Urinary bladder (tissue), 4 donors: ENCODE measurements around the gene ATP5F1B. TPM values are rescaled to one million over a fixed set of nuclear protein-coding genes. Genes with fewer than 3 reads are reported as not detected.
"Not testable (repeated sequence)": the region's sequence is repeated elsewhere in the genome, so short reads cannot be mapped to it uniquely, and the experiment has no call there.

ENCODE experiments used
- DNase-seq: peaks from one replicate; pipeline ENCODE4 v3.0.0-alpha.2; 2015; ENCODE audit errors: extremely low spot score
- H3K27ac ChIP-seq: one replicate; pipeline ENCODE4 v1.5.1; 2013; ENCODE audit warnings: low read depth, mild to moderate bottlenecking, moderate library complexity
- H3K36me3 ChIP-seq: one replicate; pipeline ENCODE4 v1.6.1; 2013; ENCODE audit warnings: mild to moderate bottlenecking, moderate library complexity; ENCODE audit not compliant: insufficient read depth
- H3K4me1 ChIP-seq: one replicate; pipeline ENCODE4 v1.6.1; 2013; ENCODE audit warnings: mild to moderate bottlenecking, moderate library complexity; ENCODE audit not compliant: insufficient read depth
- H3K4me3 ChIP-seq: one replicate; pipeline ENCODE4 v1.5.1; 2013; ENCODE audit warnings: low read depth, low read length
- WGBS: extraction: QIAGEN DNeasy Blood & Tissue Kit; methylation state at CpG from one replicate; pipeline ENCODE4 v1.1.7; 2013; 5-methylcytosine and 5-hydroxymethylcytosine counted together
- polyA plus RNA-seq: library from polyadenylated mRNA; stranded (reverse); fragments of 200-250 nt; gene quantifications from one replicate; pipeline ENCODE4 v1.2.3, GENCODE V29; 2013
- total RNA-seq: library from RNA; depleted of rRNA; stranded (reverse); fragments of >200 nt; gene quantifications from one replicate; pipeline ENCODE4 v1.2.3, GENCODE V29; 2014
- donor health status: healthy with polysubstance abuse.
- donor health status: healthy.

Gene ATP5F1B
- total and polyA plus RNA-seq, 2 donors = 175 to 583 TPM

- Histone ChIP-seq H3K4me1 (no peaks in the 10 kb centered on the region), H3K36me3 (peaks cover 5% of the 10 kb centered on the region), H3K4me3 (no peak overlapping the region), H3K27ac (no peak overlapping the region)
- 89% methylated on average over 4 of the region's 4 CpGs for WGBS
- no peak for DNase-seq
These were observed 25.1 kb upstream of the ATP5F1B start for GRCh38 chr12:56670836-56671235.

DNA sequence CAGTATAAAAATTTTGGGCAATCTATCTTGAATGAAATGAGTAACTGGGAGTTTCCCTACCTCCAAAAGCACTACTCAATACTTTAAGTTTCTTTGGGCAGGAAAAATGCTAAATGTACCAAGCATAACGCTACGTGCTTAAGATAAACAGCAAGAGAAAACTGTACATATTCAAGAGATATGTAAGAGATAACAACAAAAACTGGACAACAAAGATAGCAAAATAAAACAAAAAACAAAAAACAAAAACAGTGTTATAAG, 22.3 kb upstream of the ATP5F1B start:
- Histone ChIP-seq H3K27ac (no peak overlapping the region), H3K4me3 (no peak overlapping the region), H3K36me3 (peaks cover 7% of the 10 kb centered on the region), H3K4me1 (no peaks in the 10 kb centered on the region)
- 87% methylated on average over 2 of the region's 2 CpGs for WGBS
- no peak for DNase-seq

- Histone ChIP-seq H3K4me1 (no peaks in the 10 kb centered on the region), H3K36me3 (peaks cover 7% of the 10 kb centered on the region), H3K27ac (no peak overlapping the region), H3K4me3 (no peak overlapping the region)
- 92% methylated on average over 13 of the region's 13 CpGs for WGBS
- DNase-seq = no peak
These were observed 16.3 kb upstream of the ATP5F1B start for GRCh38 chr12:56661979-56662638.

- no peaks in the 10 kb centered on the region for H3K4me1 ChIP-seq
- WGBS = 89% methylated on average over 7 of the region's 7 CpGs
- no peak overlapping the region for H3K27ac ChIP-seq
- no peak overlapping the region for H3K4me3 ChIP-seq
- H3K36me3 ChIP-seq = peaks cover 3% of the 10 kb centered on the region
- no peak for DNase-seq
These were observed 15.8 kb upstream of the ATP5F1B start for GRCh38 chr12:56661560-56661959.

GRCh38 chr12:56658921-56659320, 13.1 kb upstream of the ATP5F1B start:
- DNase-seq = no peak
- Histone ChIP-seq H3K4me1 (no peaks in the 10 kb centered on the region), H3K4me3 (no peak overlapping the region), H3K36me3 (no peaks in the 10 kb centered on the region), H3K27ac (no peak overlapping the region)
- 64% methylated on average over 1 of the region's 1 CpG for WGBS

DNA sequence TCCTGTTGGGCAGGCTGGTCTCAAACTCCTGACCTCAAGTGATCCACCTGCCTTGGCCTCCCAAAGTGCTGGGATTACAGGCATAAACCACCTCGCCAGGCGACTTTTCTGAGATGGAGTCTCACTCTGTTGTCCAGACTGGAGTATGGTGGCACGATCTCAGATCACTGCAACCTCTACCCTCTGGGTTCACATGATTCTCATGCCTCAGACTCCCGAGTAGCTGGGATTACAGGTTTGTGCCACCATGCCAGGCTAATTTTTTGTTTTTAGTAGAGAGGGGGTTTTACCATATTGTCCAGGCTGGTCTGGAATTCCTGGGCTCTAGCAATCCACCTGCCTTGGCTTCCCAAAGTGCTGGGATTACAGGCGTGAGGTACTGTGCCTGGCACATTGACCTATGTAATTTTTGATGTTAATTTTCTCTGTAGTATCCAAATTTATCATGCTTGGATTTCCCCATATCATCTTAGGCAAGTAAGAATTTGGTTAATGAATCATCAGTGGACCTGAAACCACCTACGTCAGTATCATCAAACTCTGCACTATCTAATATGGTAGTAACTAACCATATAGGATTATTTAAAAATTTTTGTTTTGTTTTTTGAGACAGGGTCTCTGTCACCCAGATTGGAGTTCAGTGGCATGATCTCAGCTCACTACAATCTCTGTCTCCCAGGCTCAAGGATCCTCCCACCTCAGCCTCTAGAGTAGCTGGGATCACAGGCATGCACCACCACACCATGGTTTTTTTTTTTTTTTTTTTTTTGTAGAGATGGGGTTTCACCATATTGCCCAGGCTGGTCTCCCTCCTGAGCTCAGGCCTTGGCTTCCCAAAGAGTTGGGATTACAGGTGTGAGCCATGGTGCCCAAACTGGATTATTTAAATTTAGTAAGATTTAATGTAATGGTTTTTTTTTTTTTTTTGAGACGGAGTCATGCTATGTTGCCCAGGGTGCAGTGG, 11.9 kb upstream of the ATP5F1B start:
- H3K27ac ChIP-seq = no peak overlapping the region
- DNase-seq = no peak
- H3K4me1 ChIP-seq = no peaks in the 10 kb centered on the region
- no peak overlapping the region for H3K4me3 ChIP-seq
- 88% methylated on average over 7 of the region's 7 CpGs for WGBS
- no peaks in the 10 kb centered on the region for H3K36me3 ChIP-seq

- H3K4me3 ChIP-seq, H3K27ac ChIP-seq, H3K36me3 ChIP-seq, H3K4me1 ChIP-seq, DNase-seq: not testable (repeated sequence)
- WGBS = 80% methylated on average over 5 of the region's 5 CpGs
These were observed 8.0 kb upstream of the ATP5F1B start for GRCh38 chr12:56653781-56654180.

GRCh38 chr12:56648023-56648422, 2.2 kb upstream of the ATP5F1B start:
- H3K27ac ChIP-seq, DNase-seq, H3K4me1 ChIP-seq, H3K36me3 ChIP-seq, H3K4me3 ChIP-seq: not testable (repeated sequence)
- 97% methylated on average over 9 of the region's 9 CpGs for WGBS

DNA sequence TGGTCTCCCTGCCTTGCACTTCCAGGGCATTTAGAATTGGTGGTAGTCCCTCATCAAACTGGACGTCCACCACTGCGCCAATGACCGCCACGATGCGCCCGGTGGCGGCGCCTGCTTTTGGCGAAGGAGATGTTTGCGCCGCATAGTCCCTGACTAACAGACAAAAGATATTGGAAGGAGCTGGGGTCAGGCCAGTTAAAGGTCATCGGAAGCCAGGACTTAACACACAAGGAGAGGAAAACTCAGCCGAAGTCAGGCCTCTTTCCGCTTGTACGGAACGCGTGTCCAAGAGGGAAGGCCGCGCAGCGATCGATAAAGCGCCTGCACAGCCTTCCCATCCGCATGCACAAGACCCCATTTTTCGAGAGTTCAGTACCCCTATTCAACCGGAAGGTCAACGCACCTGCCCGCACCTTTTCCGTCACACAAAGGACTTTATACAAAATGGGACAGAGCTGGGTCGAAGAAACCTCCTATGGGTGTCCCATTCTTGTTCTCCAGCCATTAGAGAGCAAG, 525 bp downstream of the ATP5F1B start:
- Histone ChIP-seq H3K4me3 (peak overlapping the region; percentile 93), H3K36me3 (peaks cover 7% of the 10 kb centered on the region), H3K27ac (peak overlapping the region; percentile 92), H3K4me1 (no peaks in the 10 kb centered on the region)
- DNase-seq = no peak
- WGBS = under 1% methylated on average over 29 of the region's 29 CpGs

DNA sequence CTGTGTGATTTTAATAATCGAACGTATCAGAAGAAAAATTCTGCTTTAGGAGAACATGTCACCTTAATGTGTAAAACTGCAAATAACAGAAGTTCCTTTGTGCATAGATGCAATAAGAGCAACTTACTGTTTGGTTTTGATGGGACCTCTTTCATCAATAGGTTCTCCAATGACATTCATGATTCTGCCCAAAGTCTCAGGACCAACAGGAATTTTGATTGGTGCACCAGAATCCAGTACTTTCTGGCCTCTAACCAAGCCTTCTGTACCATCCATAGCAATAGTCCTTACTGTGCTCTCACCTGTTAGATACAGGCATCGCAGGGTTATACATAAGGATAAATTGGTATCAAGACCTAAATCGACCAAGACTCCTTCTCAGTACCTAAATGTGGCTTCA, 1.1 kb downstream of the ATP5F1B start:
- Histone ChIP-seq H3K36me3 (peaks cover 7% of the 10 kb centered on the region), H3K4me3 (peak overlapping the region; percentile 93), H3K27ac (no peak overlapping the region), H3K4me1 (no peaks in the 10 kb centered on the region)
- DNase-seq = no peak
- 51% methylated on average over 4 of the region's 4 CpGs for WGBS

DNA sequence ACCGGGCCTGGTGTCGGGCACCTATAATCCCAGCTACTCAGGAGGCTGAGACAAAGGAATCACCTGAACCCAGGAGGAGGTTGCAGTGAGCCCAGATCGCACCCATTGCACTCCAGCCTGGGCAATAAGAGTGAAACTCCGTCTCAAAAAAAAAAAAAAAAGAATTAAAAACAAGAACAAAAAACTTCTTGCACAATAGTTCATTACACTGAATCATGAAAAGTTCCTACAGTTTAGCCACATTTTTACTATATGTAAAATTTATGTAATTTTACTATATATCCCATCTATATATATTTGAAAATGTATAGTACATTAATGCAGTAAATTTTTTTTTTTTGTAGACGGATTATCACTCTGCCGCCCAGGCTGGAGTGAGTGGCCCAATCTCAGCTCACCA, 4.6 kb downstream of the ATP5F1B start:
- WGBS = 82% methylated on average over 6 of the region's 6 CpGs
- Histone ChIP-seq H3K4me3 (no peak overlapping the region), H3K27ac (no peak overlapping the region), H3K4me1 (no peaks in the 10 kb centered on the region), H3K36me3 (peaks cover 10% of the 10 kb centered on the region)
- no peak for DNase-seq

GRCh38 chr12:56637621-56638020, 8.2 kb downstream of the ATP5F1B start:
- WGBS = 60% methylated on average over 2 of the region's 2 CpGs
- no peak overlapping the region for H3K27ac ChIP-seq
- DNase-seq = no peak
- H3K36me3 ChIP-seq = peaks cover 9% of the 10 kb centered on the region
- H3K4me1 ChIP-seq = no peaks in the 10 kb centered on the region
- H3K4me3 ChIP-seq = no peak overlapping the region

- peak; percentile 100 for DNase-seq
- peaks cover 3% of the 10 kb centered on the region for H3K36me3 ChIP-seq
- WGBS = 1% methylated on average over 12 of the region's 12 CpGs
- no peaks in the 10 kb centered on the region for H3K4me1 ChIP-seq
- H3K4me3 ChIP-seq = peak overlapping the region; percentile 78
- peak overlapping the region; percentile 96 for H3K27ac ChIP-seq
These were observed 8.9 kb downstream of the ATP5F1B start for GRCh38 chr12:56636675-56637540.
